KMS-11 (cell line): ENCODE data around the gene SNX3.
"Not testable (repeated sequence)": the region's sequence is repeated elsewhere in the genome, so short reads cannot be mapped to it uniquely, and the experiment has no call there.

Source experiments
- H2AFZ ChIP-seq: fragments of 200-600 bp; sonication (generic); 2 replicates; pipeline ENCODE4 v1.6.1; 2016; ENCODE audit warnings: antibody characterized with exemption, mixed run types, low read depth
- H3K27ac ChIP-seq: fragments of 200-600 bp; sonication (generic); 2 replicates; pipeline ENCODE4 v1.6.1; 2016; ENCODE audit warnings: mild to moderate bottlenecking, mixed run types
- H3K27me3 ChIP-seq: fragments of 200-600 bp; sonication (generic); 2 replicates; pipeline ENCODE4 v1.6.1; 2017; ENCODE audit warnings: mild to moderate bottlenecking, low read depth, mixed run types, moderate library complexity; ENCODE audit not compliant: insufficient read depth
- H3K36me3 ChIP-seq: fragments of 200-600 bp; sonication (generic); 2 replicates; pipeline ENCODE4 v1.6.1; 2017; ENCODE audit warnings: mild to moderate bottlenecking, mixed run types; ENCODE audit not compliant: insufficient read depth
- H3K4me1 ChIP-seq: fragments of 200-600 bp; sonication (generic); 2 replicates; pipeline ENCODE4 v1.6.1; 2016; ENCODE audit warnings: mild to moderate bottlenecking, low read depth, mixed run types; ENCODE audit not compliant: poor library complexity, severe bottlenecking
- H3K4me2 ChIP-seq: fragments of 200-600 bp; sonication (generic); 2 replicates; pipeline ENCODE4 v1.7.0; 2016; ENCODE audit warnings: mild to moderate bottlenecking, mixed run types
- H3K4me3 ChIP-seq: fragments of 200-600 bp; sonication (generic); IDR thresholded peaks from 2 replicates; pipeline ENCODE4 v1.6.1; 2017; ENCODE audit warnings: low read depth, low read length, mixed read lengths; ENCODE audit not compliant: insufficient read depth
- H3K79me2 ChIP-seq: fragments of 200-600 bp; sonication (generic); 2 replicates; pipeline ENCODE4 v1.6.1; 2016; ENCODE audit warnings: low read depth, mixed run types; ENCODE audit not compliant: insufficient read depth
- H3K9ac ChIP-seq: fragments of 200-600 bp; sonication (generic); 2 replicates; pipeline ENCODE4 v1.6.1; 2016; ENCODE audit warnings: mild to moderate bottlenecking, mixed run types
- H4K20me1 ChIP-seq: fragments of 200-600 bp; sonication (generic); 2 replicates; pipeline ENCODE4 v1.6.1; 2016; ENCODE audit warnings: mild to moderate bottlenecking, mixed run types; ENCODE audit not compliant: insufficient read depth
- CTCF ChIP-seq: fragments of 200-600 bp; sonication (generic); conservative IDR thresholded peaks from 2 replicates; pipeline ENCODE4 v1.6.1; 2017; ENCODE audit warnings: low read depth, mild to moderate bottlenecking, antibody characterized with exemption, low read length, moderate library complexity, mixed read lengths

Gene SNX3

GRCh38 chr6:108260809-108261569 lies at the start of gene SNX3:
SNX3 (minus strand) TSS chr6:108261040; CDS start chr6:108260921, 119 bp downstream.
- no peak within 1 kb of the TSS for H3K4me3 ChIP-seq
- H3K79me2 ChIP-seq = peaks cover 15% of the 10 kb centered on the region
- no peak for TF ChIP-seq CTCF
- H3K36me3 ChIP-seq = no peaks in the 10 kb centered on the region
- H3K9ac ChIP-seq = peak within 1 kb of the TSS; percentile 61
- peaks cover 4% of the 10 kb centered on the region for H3K4me1 ChIP-seq
- no peaks in the 10 kb centered on the region for H3K27me3 ChIP-seq
- no peaks in the 10 kb centered on the region for H4K20me1 ChIP-seq
- H2AFZ ChIP-seq = peak within 1 kb of the TSS; percentile 68
- H3K27ac ChIP-seq = peak within 1 kb of the TSS; percentile 74
- H3K4me2 ChIP-seq = peak within 1 kb of the TSS; percentile 80

DNA sequence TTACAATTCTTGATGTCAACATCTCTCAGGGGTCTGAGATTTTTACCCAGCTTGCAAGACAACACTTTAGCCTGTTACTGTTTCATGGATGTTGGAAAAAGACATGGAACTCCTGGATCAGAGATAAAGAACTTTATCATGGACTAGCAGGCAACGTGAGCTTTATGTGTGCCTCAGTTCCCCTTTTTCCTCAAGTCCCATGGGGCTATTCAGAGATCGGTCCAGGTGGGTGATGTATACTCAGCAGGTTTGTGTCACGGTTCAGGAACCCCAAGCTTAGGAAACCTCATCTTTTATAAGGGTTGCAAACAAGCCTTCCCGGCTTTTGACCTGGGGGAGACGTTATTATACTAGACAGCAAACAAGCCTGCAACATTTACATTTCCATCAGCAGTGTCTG lies 49.0 kb upstream of the SNX3 start:
- H3K4me2 ChIP-seq = no peak overlapping the region

GRCh38 chr6:108308641-108309040 lies 47.8 kb upstream of the SNX3 start:
- not testable (repeated sequence) for H3K4me3 ChIP-seq, H2AFZ ChIP-seq, H3K4me2 ChIP-seq, H3K27ac ChIP-seq, H3K79me2 ChIP-seq, H3K4me1 ChIP-seq, H3K9ac ChIP-seq, H3K36me3 ChIP-seq, H3K27me3 ChIP-seq, H4K20me1 ChIP-seq

More for the DNA sequence above, 49.0 kb upstream of the SNX3 start:
- Histone ChIP-seq H3K9ac (no peak overlapping the region), H3K36me3 (no peaks in the 10 kb centered on the region), H2AFZ (no peak overlapping the region), H3K79me2 (no peaks in the 10 kb centered on the region), H3K4me3 (no peak overlapping the region), H3K27ac (no peak overlapping the region), H3K4me1 (no peaks in the 10 kb centered on the region), H4K20me1 (no peaks in the 10 kb centered on the region), H3K27me3 (no peaks in the 10 kb centered on the region)
- no peak for TF ChIP-seq CTCF

DNA sequence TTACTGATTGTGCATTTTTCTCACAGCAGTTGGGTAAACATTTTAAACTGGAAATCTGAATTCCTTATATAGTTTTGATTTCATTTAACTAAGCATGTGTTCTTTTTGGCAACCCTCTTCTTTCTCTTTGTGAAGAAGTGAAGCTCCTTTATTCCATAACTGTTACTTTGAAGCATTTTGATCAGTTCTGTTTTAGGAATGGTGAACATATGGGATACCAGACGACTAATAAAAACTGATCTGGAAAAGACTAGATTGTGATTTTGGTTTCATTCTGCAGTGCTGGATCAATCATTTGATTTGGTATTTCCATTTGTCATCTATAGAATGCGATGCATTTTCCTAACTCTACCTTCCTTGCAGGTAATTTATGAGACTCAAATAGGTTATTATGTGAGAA lies 43.8 kb upstream of the SNX3 start:
- no peak overlapping the region for H3K4me3 ChIP-seq
- H3K4me2 ChIP-seq = no peak overlapping the region
- H3K4me1 ChIP-seq = no peaks in the 10 kb centered on the region
- no peak for TF ChIP-seq CTCF
- no peaks in the 10 kb centered on the region for H3K79me2 ChIP-seq
- no peaks in the 10 kb centered on the region for H3K36me3 ChIP-seq
- no peak overlapping the region for H3K27ac ChIP-seq
- H4K20me1 ChIP-seq = no peaks in the 10 kb centered on the region
- H3K27me3 ChIP-seq = no peaks in the 10 kb centered on the region
- H2AFZ ChIP-seq = no peak overlapping the region
- H3K9ac ChIP-seq = no peak overlapping the region

DNA sequence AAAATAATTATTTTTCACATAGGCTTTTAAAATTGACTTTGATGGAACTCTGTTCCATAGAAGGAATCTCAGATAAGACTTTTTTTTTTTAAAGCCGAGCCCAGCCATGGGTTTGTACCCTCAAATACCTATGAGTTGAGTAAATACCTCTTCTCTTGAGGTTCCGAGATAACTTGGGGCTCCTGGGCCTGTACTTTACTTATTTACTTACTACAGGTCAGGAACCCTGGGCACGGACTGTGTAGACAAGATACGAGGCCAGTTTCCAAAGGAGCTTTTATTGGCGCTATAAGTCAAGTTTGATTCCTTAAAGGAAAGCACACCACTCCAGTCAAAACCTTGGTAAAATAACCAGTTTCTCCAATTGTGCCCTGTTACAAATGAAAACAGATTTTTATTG lies 41.5 kb upstream of the SNX3 start:
- H4K20me1 ChIP-seq = no peaks in the 10 kb centered on the region

More for the DNA sequence above, 41.5 kb upstream of the SNX3 start:
- Histone ChIP-seq H3K4me3 (no peak overlapping the region), H2AFZ (no peak overlapping the region), H3K4me2 (no peak overlapping the region), H3K9ac (no peak overlapping the region), H3K4me1 (no peaks in the 10 kb centered on the region), H3K27ac (no peak overlapping the region), H3K27me3 (no peaks in the 10 kb centered on the region), H3K36me3 (no peaks in the 10 kb centered on the region), H3K79me2 (no peaks in the 10 kb centered on the region)
- TF ChIP-seq CTCF = no peak
